ENCODE results near the gene FGF14.

Gene FGF14

GRCh38 chr13:102302534-102302933 lies 99.3 kb downstream of the FGF14 start:
- no peak for DNase-seq

- DNase-seq = no peak
Observed at GRCh38 chr13:102300379-102300778, 101.5 kb downstream of the FGF14 start.

- DNase-seq = no peak
Observed at GRCh38 chr13:102299366-102299765, 102.5 kb downstream of the FGF14 start.

GRCh38 chr13:102298051-102298450 lies 103.8 kb downstream of the FGF14 start:
- no peak for DNase-seq

- no peak for DNase-seq
Observed at GRCh38 chr13:102295316-102296048, 106.4 kb downstream of the FGF14 start.

- no peak for DNase-seq
Observed at GRCh38 chr13:102294407-102295018, 107.3 kb downstream of the FGF14 start.

GRCh38 chr13:102293723-102294122 lies 108.1 kb downstream of the FGF14 start:
- no peak for DNase-seq

GRCh38 chr13:102291587-102292218 lies 110.1 kb downstream of the FGF14 start:
- DNase-seq = no peak

- DNase-seq = no peak
Observed at GRCh38 chr13:102289606-102290005, 112.2 kb downstream of the FGF14 start.

- no peak for DNase-seq
Observed at GRCh38 chr13:102286326-102286725, 115.5 kb downstream of the FGF14 start.

- DNase-seq = no peak
Observed at GRCh38 chr13:102280366-102280765, 121.5 kb downstream of the FGF14 start.

- DNase-seq = no peak
Observed at GRCh38 chr13:102277286-102277685, 124.6 kb downstream of the FGF14 start.

GRCh38 chr13:102276404-102276803 lies 125.4 kb downstream of the FGF14 start:
- DNase-seq = no peak

- DNase-seq = no peak
Observed at GRCh38 chr13:102275969-102276368, 125.9 kb downstream of the FGF14 start.

- DNase-seq = no peak
Observed at GRCh38 chr13:102273111-102273510, 128.7 kb downstream of the FGF14 start.

- DNase-seq = no peak
Observed at GRCh38 chr13:102267191-102267590, 134.7 kb downstream of the FGF14 start.

GRCh38 chr13:102261809-102262208 lies 140.0 kb downstream of the FGF14 start:
- no peak for DNase-seq

GRCh38 chr13:102261316-102261715 lies 140.5 kb downstream of the FGF14 start:
- no peak for DNase-seq

GRCh38 chr13:102260256-102260655 lies 141.6 kb downstream of the FGF14 start:
- no peak for DNase-seq

- DNase-seq = no peak
Observed at GRCh38 chr13:102255409-102255808, 146.4 kb downstream of the FGF14 start.

GRCh38 chr13:102251817-102252216 lies 150.0 kb downstream of the FGF14 start:
- no peak for DNase-seq

- DNase-seq = no peak
Observed at GRCh38 chr13:102250448-102250847, 151.4 kb downstream of the FGF14 start.

GRCh38 chr13:102244607-102245227 lies 157.1 kb downstream of the FGF14 start:
- DNase-seq = no peak

- DNase-seq = no peak
Observed at GRCh38 chr13:102240110-102240509, 161.7 kb downstream of the FGF14 start.
